ENCODE data around the gene ZNF514.

- TF ChIP-seq, protein P1, sequence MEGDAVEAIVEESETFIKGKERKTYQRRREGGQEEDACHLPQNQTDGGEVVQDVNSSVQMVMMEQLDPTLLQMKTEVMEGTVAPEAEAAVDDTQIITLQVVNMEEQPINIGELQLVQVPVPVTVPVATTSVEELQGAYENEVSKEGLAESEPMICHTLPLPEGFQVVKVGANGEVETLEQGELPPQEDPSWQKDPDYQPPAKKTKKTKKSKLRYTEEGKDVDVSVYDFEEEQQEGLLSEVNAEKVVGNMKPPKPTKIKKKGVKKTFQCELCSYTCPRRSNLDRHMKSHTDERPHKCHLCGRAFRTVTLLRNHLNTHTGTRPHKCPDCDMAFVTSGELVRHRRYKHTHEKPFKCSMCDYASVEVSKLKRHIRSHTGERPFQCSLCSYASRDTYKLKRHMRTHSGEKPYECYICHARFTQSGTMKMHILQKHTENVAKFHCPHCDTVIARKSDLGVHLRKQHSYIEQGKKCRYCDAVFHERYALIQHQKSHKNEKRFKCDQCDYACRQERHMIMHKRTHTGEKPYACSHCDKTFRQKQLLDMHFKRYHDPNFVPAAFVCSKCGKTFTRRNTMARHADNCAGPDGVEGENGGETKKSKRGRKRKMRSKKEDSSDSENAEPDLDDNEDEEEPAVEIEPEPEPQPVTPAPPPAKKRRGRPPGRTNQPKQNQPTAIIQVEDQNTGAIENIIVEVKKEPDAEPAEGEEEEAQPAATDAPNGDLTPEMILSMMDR (conservative IDR thresholded peaks at IDR 0.05), result no peak
- TF ChIP-seq EZH2 (IDR thresholded peaks at IDR 0.05; ENCODE audit: low read depth), result no peak
Observed at GRCh38 chr2:95159690-95160449, at the start of gene ZNF514.
